ENCODE results near the gene TEK. TPM values are rescaled to one million over a fixed set of nuclear protein-coding genes. Genes with fewer than 3 reads are reported as not detected.

TEK gene
- total RNA-seq, 6 donors from 2014 or later: 13.6 to 46.7 (median 26.5) TPM

DNA sequence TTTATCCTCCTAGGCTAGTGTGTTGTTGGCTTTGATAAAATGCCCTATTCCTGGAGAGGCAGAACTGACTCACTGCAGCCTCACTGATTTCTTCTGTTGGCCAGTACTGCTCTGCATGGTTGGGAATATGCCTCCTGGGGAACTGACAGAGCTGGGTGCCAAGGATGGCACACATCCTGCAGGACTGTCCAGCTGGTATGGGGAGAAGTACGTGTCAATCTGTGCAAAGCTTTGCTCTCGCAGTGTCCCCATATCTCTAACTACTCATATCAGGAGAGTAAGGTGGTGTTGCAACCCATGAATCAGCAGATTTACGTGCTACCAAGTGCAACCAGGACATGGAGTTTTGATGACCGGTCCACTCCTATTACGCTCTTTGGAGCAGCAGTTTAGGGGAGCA, 74.7 kb downstream of the TEK start:
- Histone ChIP-seq H3K4me1 (peaks cover 17 to 46% (median 23%) of the 10 kb centered on the region in 4 donors), H3K27me3 (no peaks in the 10 kb centered on the region), H3K27ac (no peak overlapping the region), H3K4me3 (no peak overlapping the region), H3K36me3 (no peaks in the 10 kb centered on the region), H3K9me3 (no peaks in the 10 kb centered on the region)
- ATAC-seq (ENCODE audit: low FRiP score in 2 of 2) (no peak), DNase-seq (peak in 1 of 2 donors; percentile 60)
- WGBS, 2 donors: 68 to 75% methylated on average over 3 to 5 of the region's 5 CpGs
- TF ChIP-seq, protein P1, sequence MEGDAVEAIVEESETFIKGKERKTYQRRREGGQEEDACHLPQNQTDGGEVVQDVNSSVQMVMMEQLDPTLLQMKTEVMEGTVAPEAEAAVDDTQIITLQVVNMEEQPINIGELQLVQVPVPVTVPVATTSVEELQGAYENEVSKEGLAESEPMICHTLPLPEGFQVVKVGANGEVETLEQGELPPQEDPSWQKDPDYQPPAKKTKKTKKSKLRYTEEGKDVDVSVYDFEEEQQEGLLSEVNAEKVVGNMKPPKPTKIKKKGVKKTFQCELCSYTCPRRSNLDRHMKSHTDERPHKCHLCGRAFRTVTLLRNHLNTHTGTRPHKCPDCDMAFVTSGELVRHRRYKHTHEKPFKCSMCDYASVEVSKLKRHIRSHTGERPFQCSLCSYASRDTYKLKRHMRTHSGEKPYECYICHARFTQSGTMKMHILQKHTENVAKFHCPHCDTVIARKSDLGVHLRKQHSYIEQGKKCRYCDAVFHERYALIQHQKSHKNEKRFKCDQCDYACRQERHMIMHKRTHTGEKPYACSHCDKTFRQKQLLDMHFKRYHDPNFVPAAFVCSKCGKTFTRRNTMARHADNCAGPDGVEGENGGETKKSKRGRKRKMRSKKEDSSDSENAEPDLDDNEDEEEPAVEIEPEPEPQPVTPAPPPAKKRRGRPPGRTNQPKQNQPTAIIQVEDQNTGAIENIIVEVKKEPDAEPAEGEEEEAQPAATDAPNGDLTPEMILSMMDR (IDR thresholded peaks at IDR 0.05): no peak
- no peak for TF ChIP-seq POLR2A (IDR thresholded peaks at IDR 0.05)
- TF ChIP-seq POLR2AphosphoS5 (IDR thresholded peaks at IDR 0.05): no peak
- TF ChIP-seq EP300 (IDR thresholded peaks at IDR 0.05): no peak

DNA sequence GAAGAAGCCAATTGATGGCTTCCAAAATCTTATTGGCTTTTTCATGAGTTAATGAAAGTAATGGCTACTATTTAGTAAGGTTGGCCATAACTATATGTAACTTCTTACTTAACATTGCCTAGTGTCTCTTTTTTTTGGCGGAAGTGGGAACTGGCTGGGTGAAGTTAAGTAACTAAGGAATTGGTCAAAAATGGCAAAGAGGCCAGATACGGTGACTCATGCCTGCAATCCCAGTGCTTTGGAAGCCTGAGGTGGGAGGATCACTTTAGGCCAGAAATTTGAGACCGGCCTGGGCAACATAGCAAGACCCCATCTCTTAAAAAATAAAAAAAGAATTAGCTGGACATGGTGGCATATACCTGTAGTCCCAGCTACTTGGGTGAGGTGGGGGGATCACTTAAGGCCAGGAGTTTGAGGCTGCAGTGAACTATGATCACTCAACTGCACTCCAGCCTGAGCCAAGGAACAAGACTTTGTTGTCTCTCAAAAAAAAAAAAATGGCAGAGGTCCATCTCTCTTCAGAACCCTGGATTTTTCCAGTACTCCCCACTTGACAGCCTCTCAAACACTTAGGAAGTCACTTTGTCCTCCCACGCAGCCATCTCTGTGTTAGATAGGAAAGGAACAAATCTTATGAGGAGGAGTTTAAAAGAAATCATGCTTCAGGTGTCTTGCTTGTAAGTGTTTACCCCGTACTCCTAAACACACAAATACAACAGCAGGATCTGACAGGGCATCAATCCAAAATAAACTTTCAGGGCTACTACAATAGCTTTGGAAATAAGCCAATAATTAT, 75.7 kb downstream of the TEK start:
- Histone ChIP-seq H3K9me3 (no peaks in the 10 kb centered on the region), H3K4me1 (peaks cover 17 to 46% (median 23%) of the 10 kb centered on the region in 4 donors), H3K36me3 (no peaks in the 10 kb centered on the region), H3K27ac (peak overlapping the region in 2 of 4 donors; percentile 38 to 45), H3K27me3 (no peaks in the 10 kb centered on the region), H3K4me3 (no peak overlapping the region)
- no peak for ATAC-seq (ENCODE audit: low FRiP score in 2 of 2)
- 66 to 73% methylated on average over 5 of the region's 5 CpGs for WGBS, 2 donors
- TF ChIP-seq POLR2A (IDR thresholded peaks at IDR 0.05) (no peak), EP300 (IDR thresholded peaks at IDR 0.05) (no peak), POLR2AphosphoS5 (IDR thresholded peaks at IDR 0.05) (no peak)
- TF ChIP-seq, protein P1 (IDR thresholded peaks at IDR 0.05): no peak
- DNase-seq: peak in 1 of 2 donors; percentile 21

DNA sequence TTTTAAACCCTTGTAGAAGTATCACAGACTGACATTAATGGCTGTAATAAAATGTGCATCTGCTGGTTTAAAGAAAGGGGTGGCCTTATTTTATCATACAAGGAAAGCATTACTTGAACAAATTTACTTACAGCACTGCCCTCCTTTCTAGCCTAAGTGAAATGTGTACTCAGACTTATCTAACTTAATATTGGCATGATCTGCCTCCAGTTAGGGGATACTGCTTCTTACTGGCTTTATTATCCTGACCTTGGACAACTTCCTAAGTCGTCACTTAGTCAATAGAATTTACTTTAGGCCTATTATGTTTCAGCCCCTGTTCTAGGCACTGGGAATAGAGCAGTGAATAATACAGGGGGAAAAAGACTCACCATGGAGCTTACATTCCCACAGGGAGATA, 79.4 kb downstream of the TEK start:
- no peak overlapping the region for H3K27ac ChIP-seq
- 70 to 75% methylated on average over 1 of the region's 1 CpG for WGBS, 2 donors
- H3K9me3 ChIP-seq: no peaks in the 10 kb centered on the region
- ATAC-seq (ENCODE audit: low FRiP score in 2 of 2): no peak
- no peaks in the 10 kb centered on the region for H3K36me3 ChIP-seq
- peaks cover 12 to 47% (median 25%) of the 10 kb centered on the region in 4 donors for H3K4me1 ChIP-seq
- no peak overlapping the region for H3K4me3 ChIP-seq
- no peak for DNase-seq
- no peak for TF ChIP-seq POLR2A (IDR thresholded peaks at IDR 0.05)
- no peak for TF ChIP-seq EP300 (IDR thresholded peaks at IDR 0.05)
- no peak for TF ChIP-seq POLR2AphosphoS5 (IDR thresholded peaks at IDR 0.05)
- TF ChIP-seq, protein P1 (IDR thresholded peaks at IDR 0.05): no peak
- no peaks in the 10 kb centered on the region for H3K27me3 ChIP-seq

DNA sequence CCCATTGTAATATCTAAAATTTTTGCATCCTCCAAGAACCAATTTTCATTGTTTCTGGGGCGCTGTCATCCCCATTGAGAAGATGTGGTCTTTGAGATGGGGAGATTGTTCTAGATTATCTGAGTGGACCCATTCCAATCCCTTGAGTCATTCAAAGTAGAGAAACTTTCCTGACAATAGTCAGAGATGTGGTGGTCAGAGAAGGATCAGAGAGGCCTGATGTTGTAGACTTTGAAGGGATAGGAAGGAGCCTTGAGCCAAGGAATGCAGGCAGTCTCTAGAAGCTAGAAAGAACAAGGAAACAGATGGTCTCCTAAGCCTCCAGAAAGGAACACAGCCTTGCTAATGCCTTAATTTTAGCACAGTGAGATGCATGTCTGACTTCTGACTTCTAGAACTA, 80.4 kb downstream of the TEK start:
- H3K27ac ChIP-seq: no peak overlapping the region
- no peaks in the 10 kb centered on the region for H3K9me3 ChIP-seq
- ATAC-seq (ENCODE audit: low FRiP score in 2 of 2): no peak
- no peaks in the 10 kb centered on the region for H3K27me3 ChIP-seq
- DNase-seq: no peak
- no peak overlapping the region for H3K4me3 ChIP-seq
- no peaks in the 10 kb centered on the region for H3K36me3 ChIP-seq
- TF ChIP-seq POLR2AphosphoS5 (IDR thresholded peaks at IDR 0.05) (no peak), POLR2A (IDR thresholded peaks at IDR 0.05) (no peak), EP300 (IDR thresholded peaks at IDR 0.05) (no peak)
- TF ChIP-seq, protein P1 (IDR thresholded peaks at IDR 0.05): no peak
- H3K4me1 ChIP-seq: peaks cover 15 to 41% (median 23%) of the 10 kb centered on the region in 4 donors
- WGBS, 2 donors: 100% methylated on average over 1 of the region's 1 CpG
